Endothelial cell of umbilical vein (primary cell): ENCODE data around the gene PDGFB. TPM values are rescaled to one million over a fixed set of nuclear protein-coding genes. Genes with fewer than 3 reads are reported as not detected.

ENCODE experiments used
- BruUV-seq: library from RNA; stranded (reverse); fragments of 400-500 nt; replicated peaks from 2 replicates; lab custom pipeline; 2021; lab: Mats Ljungman, UMichigan
- CTCF ChIA-PET: fragments of 300-600, 350-600 bp; sonication (Branson Sonifier 250); formaldehyde crosslinking; loops from one replicate; lab custom pipeline; 2021; ENCODE audit warnings: antibody characterized with exemption, inconsistent platforms; lab: Charles Lee
- POLR2A ChIA-PET: fragments of 300-600, 350-600 bp; sonication (Branson Sonifier 250); formaldehyde crosslinking; loops from one replicate; lab custom pipeline; 2021; ENCODE audit warnings: antibody characterized with exemption, inconsistent platforms; lab: Charles Lee
- DNase-seq: peaks from one replicate; pipeline ENCODE4 v3.0.0-alpha.2; 2011; ENCODE audit warnings: low read depth, low spot score
- FAIRE-seq: peaks from 2 replicates; lab custom pipeline; 2011; peaks lifted over from hg19 to GRCh38; lab: Jason Lieb, UNC
- H2AFZ ChIP-seq: 2 replicates; pipeline ENCODE4 v1.6.0; 2012; ENCODE audit warnings: low read depth, low read length, control low read depth, inconsistent platforms
- H3K27ac ChIP-seq: 2 replicates; pipeline ENCODE4 v1.5.1; 2011; ENCODE audit warnings: low read depth, mild to moderate bottlenecking, control low read depth, low read length, moderate library complexity; ENCODE audit not compliant: insufficient read depth
- H3K27me3 ChIP-seq, 2 experiments: 2 replicates each; pipeline versions ENCODE4 v1.6.0 to v1.6.1; 2011; ENCODE audit warnings: low read length in 2 of 2, mixed read lengths in 1 of 2; ENCODE audit not compliant: control insufficient read depth in 2 of 2, insufficient read depth in 2 of 2
- H3K36me3 ChIP-seq, 2 experiments: 2 replicates in 1 of 2; 3 replicates in 1 of 2; pipeline ENCODE4 v1.5.1; 2011; ENCODE audit warnings: low read length in 2 of 2, mild to moderate bottlenecking in 1 of 2, moderate library complexity in 1 of 2; ENCODE audit not compliant: control insufficient read depth in 2 of 2, insufficient read depth in 2 of 2; ENCODE audit errors: extremely low read depth in 1 of 2
- H3K4me1 ChIP-seq: 3 replicates; pipeline ENCODE4 v1.5.1; 2011; ENCODE audit warnings: mild to moderate bottlenecking, low read length; ENCODE audit not compliant: control insufficient read depth, insufficient read depth; ENCODE audit errors: extremely low read depth
- H3K4me2 ChIP-seq: 2 replicates; pipeline ENCODE4 v1.6.1; 2011; ENCODE audit warnings: low read length, control low read depth, mixed read lengths; ENCODE audit not compliant: insufficient read depth
- H3K4me3 ChIP-seq, 3 experiments: fragments of 200-600 bp in 1 of 3; sonication (generic), shearing (Covaris generic) in 1 of 3; replicated peaks in 1 of 3; 2 replicates each; pipeline ENCODE4 v1.5.1; 2011 to 2016; ENCODE audit warnings: control low read depth in 3 of 3, low read length in 3 of 3, mild to moderate bottlenecking in 2 of 3, inconsistent platforms in 1 of 3, low read depth in 1 of 3, moderate library complexity in 1 of 3; ENCODE audit not compliant: insufficient read depth in 1 of 3
- H3K79me2 ChIP-seq: 2 replicates; pipeline ENCODE4 v1.6.0; 2012; ENCODE audit warnings: low read length, inconsistent platforms; ENCODE audit not compliant: control insufficient read depth, insufficient read depth
- H3K9ac ChIP-seq: replicated peaks from 2 replicates; pipeline ENCODE3; 2011; ENCODE audit warnings: low read length, control low read depth; ENCODE audit not compliant: insufficient read depth; ENCODE audit errors: extremely low read depth
- H3K9me1 ChIP-seq: replicated peaks from 3 replicates; pipeline ENCODE4 v1.6.0; 2011; ENCODE audit warnings: mild to moderate bottlenecking, low read length; ENCODE audit not compliant: control insufficient read depth, insufficient read depth; ENCODE audit errors: extremely low read depth
- H3K9me3 ChIP-seq: replicated peaks from 2 replicates; pipeline ENCODE4 v1.5.1; 2012; ENCODE audit warnings: low read length, inconsistent platforms; ENCODE audit not compliant: control insufficient read depth, insufficient read depth
- H4K20me1 ChIP-seq: replicated peaks from 2 replicates; pipeline ENCODE3; 2011; ENCODE audit warnings: mild to moderate bottlenecking, low read length; ENCODE audit not compliant: control insufficient read depth, insufficient read depth; ENCODE audit errors: extremely low read depth
- CTCF ChIP-seq, 2 donors: IDR thresholded peaks; 1 replicate in 1 of 2; 2 replicates in 1 of 2; pipeline ENCODE4 v1.5.1; 2011; ENCODE audit warnings: low read length in 2 of 2, mild to moderate bottlenecking in 2 of 2, moderate library complexity in 2 of 2, control low read depth in 1 of 2, inconsistent platforms in 1 of 2, low read depth in 1 of 2; ENCODE audit not compliant: insufficient read depth in 1 of 2; ENCODE audit errors: extremely low read depth in 1 of 2
- EZH2 ChIP-seq: IDR thresholded peaks from 2 replicates; pipeline ENCODE4 v1.6.1; 2012; ENCODE audit warnings: borderline replicate concordance, low read depth, mild to moderate bottlenecking, moderate library complexity, low read length, inconsistent platforms; ENCODE audit not compliant: severe bottlenecking
- FOS ChIP-seq: IDR thresholded peaks from 2 replicates; pipeline ENCODE4 v1.6.1; 2011; ENCODE audit warnings: mild to moderate bottlenecking, low read length, moderate library complexity, borderline replicate concordance; ENCODE audit not compliant: insufficient read depth
- GATA2 ChIP-seq: IDR thresholded peaks from 2 replicates; pipeline ENCODE4 v1.7.0; 2011; ENCODE audit warnings: low read depth, mild to moderate bottlenecking, moderate library complexity, mixed read lengths, low read length; ENCODE audit not compliant: insufficient read length, insufficient read depth
- JUN ChIP-seq: IDR thresholded peaks from 2 replicates; pipeline ENCODE4 v1.6.1; 2011; ENCODE audit warnings: borderline replicate concordance, low read depth; ENCODE audit not compliant: insufficient read length, insufficient read depth
- MAX ChIP-seq: IDR thresholded peaks from 2 replicates; pipeline ENCODE4 v1.6.1; 2011; ENCODE audit not compliant: insufficient read depth, insufficient read length
- MYC ChIP-seq: IDR thresholded peaks from one replicate; pipeline ENCODE4 v1.6.1; 2011; ENCODE audit warnings: mild to moderate bottlenecking, low read depth, low read length
- POLR2A ChIP-seq: IDR thresholded peaks from 2 replicates; pipeline ENCODE4 v1.6.1; 2012; ENCODE audit warnings: low read depth, mild to moderate bottlenecking, control low read depth, low read length
- POLR2AphosphoS5 ChIP-seq: IDR thresholded peaks from 2 replicates; pipeline ENCODE4 v1.6.1; 2012; ENCODE audit warnings: low read depth, mild to moderate bottlenecking, control low read depth, low read length, moderate library complexity; ENCODE audit not compliant: insufficient read depth
- dilution Hi-C: fragments of 300-500 bp; cut with MboI; formaldehyde crosslinking; loops from one replicate; pipeline ENCODE4 v1.15.0; 2019; ENCODE audit warnings: low sequenced_read_pairs; ENCODE audit not compliant: extremely low pct_ligation_motif_present
- intact Hi-C: fragments of 100-400 bp; cut with micrococcal nuclease; formaldehyde crosslinking; loops from one replicate; pipeline ENCODE4 v1.10.0; 2022
- polyA plus RNA-seq, 4 experiments: library from polyadenylated mRNA; depleted of rRNA in 3 of 4; stranded (reverse) in 3 of 4; unstranded in 1 of 4; fragments of >200 nt; gene quantifications; 2 replicates each; pipeline versions ENCODE4 v1.2.1 to v1.2.3, GENCODE V29; 2011 to 2012; ENCODE audit warnings: missing spikeins in 1 of 4
- total RNA-seq: library from RNA; stranded (reverse); gene quantifications from 2 replicates; pipeline ENCODE4 v1.2.3, GENCODE V29; 2021

PDGFB gene
- total and polyA plus RNA-seq, 2 donors (not counting 3 experiments of a cell fraction or from before 2014, with no cell fraction given), result 135 to 240 TPM

GRCh38 chr22:39268645-39269044 lies 23.9 kb upstream of the PDGFB start:
- FAIRE-seq, result no peak
- Histone ChIP-seq H3K4me1 (peaks cover 18% of the 10 kb centered on the region), H3K4me3 (no peak overlapping the region), H3K27me3 (no peaks in the 10 kb centered on the region), H3K9ac (no peak overlapping the region), H2AFZ (no peak overlapping the region), H3K9me1 (no peaks in the 10 kb centered on the region), H3K27ac (no peak overlapping the region), H3K79me2 (no peaks in the 10 kb centered on the region), H3K36me3 (no peaks in the 10 kb centered on the region), H3K9me3 (no peaks in the 10 kb centered on the region), H3K4me2 (no peak overlapping the region), H4K20me1 (no peaks in the 10 kb centered on the region)
- intact Hi-C loops (no loop called here), dilution Hi-C loops (no loop called here)
- ChIA-PET POLR2A (no interaction called here), CTCF (interaction anchor here (1.3 to 1.8 kb wide), 4 partner anchors 11 to 38 kb away, joined by 3 to 9 read pairs (median 4); no protein-coding TSS in a partner anchor)
- no TSS peak for BruUV-seq
- TF ChIP-seq EZH2, result no peak
- no peak for TF ChIP-seq CTCF (IDR thresholded peaks at IDR 0.05; ENCODE audit: extremely low read depth in 1 of 2, insufficient read depth in 1 of 2, low read depth in 1 of 2, low read length in 2 of 2)
- no peak for TF ChIP-seq FOS
- TF ChIP-seq MYC, result no peak
- no peak for TF ChIP-seq POLR2AphosphoS5
- no peak for TF ChIP-seq JUN
- no peak for TF ChIP-seq POLR2A
- TF ChIP-seq MAX, result no peak
- TF ChIP-seq GATA2, result no peak
- no peak for DNase-seq
